ENCODE data around the gene ORAI1. TPM values are rescaled to one million over a fixed set of nuclear protein-coding genes. Genes with fewer than 3 reads are reported as not detected.

ORAI1 gene
- total RNA-seq, 1 donor: 12.5 TPM

- no peak for TF ChIP-seq CTCF (IDR thresholded peaks at IDR 0.05; ENCODE audit: insufficient read depth, low read depth, low read length)
- no peak for DNase-seq (ENCODE audit: low read depth)
- H3K4me3 ChIP-seq (ENCODE audit: low read depth, low read length): no peak overlapping the region
These were observed 62.6 kb downstream of the ORAI1 start for GRCh38 chr12:121688966-121689365.

- H3K4me3 ChIP-seq (ENCODE audit: low read depth, low read length): no peak overlapping the region
- no peak for TF ChIP-seq CTCF (IDR thresholded peaks at IDR 0.05; ENCODE audit: insufficient read depth, low read depth, low read length)
- DNase-seq (ENCODE audit: low read depth): no peak
These were observed 63.1 kb downstream of the ORAI1 start for GRCh38 chr12:121689430-121689829.

Small RNA genes within 50 kb of the gene (small RNA-seq; reads per million reads assigned to genes)
- gene RNU6-1004P: not detected

Other genes starting within 250 kb of the ORAI1 start
- 46.7 and 52.7 TPM in 2 replicates for gene RNF34, start 226.4 kb upstream of the ORAI1 start, total RNA-seq
- 28.1 and 34.1 TPM in 2 replicates for gene KDM2B, start 45.5 kb upstream of the ORAI1 start, total RNA-seq
- gene MORN3, start 43.1 kb downstream of the ORAI1 start, total RNA-seq: 0.32 TPM in 1 of 2 replicates, not detected in the other
- 14.5 and 16.4 TPM in 2 replicates for gene TMEM120B, start 86.2 kb downstream of the ORAI1 start, total RNA-seq
- gene RHOF, start 167.2 kb downstream of the ORAI1 start, total RNA-seq: 9.0 and 11.7 TPM in 2 replicates
- gene SETD1B, start 177.5 kb downstream of the ORAI1 start, total RNA-seq: 4.7 and 5.2 TPM in 2 replicates
- gene HPD, start 232.3 kb downstream of the ORAI1 start, total RNA-seq: not detected in 2 replicates